Femur (tissue), 1 donor: ENCODE measurements around the gene AUTS2.
"Not testable (repeated sequence)": the region's sequence is repeated elsewhere in the genome, so short reads cannot be mapped to it uniquely, and the experiment has no call there.

Experiments
- DNase-seq: peaks from one replicate; pipeline ENCODE4 v3.0.0-alpha.2; 2017

The AUTS2 gene

DNA sequence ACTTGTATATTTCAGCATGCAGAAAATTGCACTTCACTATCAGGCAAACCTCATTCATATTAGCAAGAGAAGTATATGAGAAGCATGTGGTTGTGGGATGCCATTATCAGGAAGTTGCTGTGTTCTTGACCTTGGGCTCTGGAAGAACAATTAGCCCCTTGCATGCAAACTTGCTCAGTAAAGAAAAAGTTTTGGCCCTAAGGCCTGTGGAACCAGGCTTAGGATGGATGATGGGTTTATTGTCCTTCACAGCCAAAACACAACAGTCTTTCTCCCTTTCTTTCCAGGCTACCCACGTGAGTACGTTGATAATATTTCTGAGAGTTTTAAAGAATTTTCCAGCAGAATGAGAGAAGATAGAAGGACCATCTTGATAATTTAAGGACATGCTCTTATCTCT is 166.4 kb downstream of the AUTS2 start:
- no peak for DNase-seq

DNA sequence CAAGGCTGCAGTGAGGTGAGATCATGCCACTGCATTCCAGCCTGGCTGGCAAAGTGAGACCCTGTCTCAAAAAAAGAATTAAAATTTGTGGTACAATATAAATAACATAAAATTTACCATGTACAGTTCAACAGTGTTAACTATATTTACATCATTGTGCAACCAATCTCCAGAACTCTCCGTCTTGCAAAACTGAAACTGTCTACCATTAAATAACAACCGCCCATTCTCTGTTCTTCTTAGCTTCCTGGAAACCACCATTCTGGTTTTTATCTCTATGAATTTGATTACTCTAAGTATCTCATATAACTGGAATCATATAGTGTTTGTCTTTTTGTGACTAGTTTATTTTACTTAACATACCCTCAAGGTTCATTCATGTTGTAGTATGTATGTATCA is 167.6 kb downstream of the AUTS2 start:
- no peak for DNase-seq

DNA sequence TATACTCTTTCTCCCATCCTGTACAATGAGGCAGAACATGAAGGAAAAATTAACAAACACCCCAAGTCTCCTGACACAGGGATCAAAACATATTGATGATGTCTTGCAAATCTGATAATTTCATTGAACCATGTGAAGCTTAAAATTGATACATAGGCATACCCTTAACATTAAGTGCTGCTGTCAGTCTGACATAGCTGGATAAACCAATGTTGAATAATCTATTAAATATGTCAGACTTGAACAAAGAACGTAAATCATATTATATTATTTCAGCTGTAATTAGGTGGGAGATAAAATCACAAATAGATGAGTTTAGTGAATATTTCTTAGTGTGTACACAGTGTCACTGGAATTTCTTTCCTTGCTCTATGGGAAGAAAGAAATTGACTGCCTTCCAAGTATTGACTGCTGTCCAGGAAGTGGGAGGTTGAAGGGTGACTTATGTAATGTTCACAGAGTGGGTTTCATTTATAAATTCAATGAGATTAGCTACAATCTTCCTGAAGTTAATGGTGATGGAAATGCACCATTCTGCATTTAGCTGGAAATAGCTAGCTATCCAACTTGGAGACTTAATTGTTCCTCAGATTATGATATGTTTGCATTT is 170.8 kb downstream of the AUTS2 start:
- DNase-seq, result no peak

DNA sequence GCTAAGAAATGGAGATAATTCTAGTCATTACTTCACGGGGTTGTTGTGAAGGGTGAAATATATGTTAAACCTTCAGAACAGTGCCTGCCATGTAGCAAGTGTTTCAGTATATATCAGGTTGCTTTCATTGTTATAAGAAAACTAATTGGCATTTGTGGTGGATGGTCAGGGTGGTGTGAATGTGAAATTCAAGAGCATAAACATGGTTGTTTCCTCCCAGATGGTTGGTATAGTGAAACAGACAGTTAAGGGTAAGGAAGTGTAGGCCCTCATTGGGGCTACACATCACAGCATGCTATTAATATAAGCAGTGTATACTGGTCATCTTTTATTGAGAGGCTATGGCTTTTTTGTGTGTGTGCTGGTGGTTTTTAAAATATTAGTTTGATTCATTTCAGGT is 171.6 kb downstream of the AUTS2 start:
- DNase-seq, result no peak

DNA sequence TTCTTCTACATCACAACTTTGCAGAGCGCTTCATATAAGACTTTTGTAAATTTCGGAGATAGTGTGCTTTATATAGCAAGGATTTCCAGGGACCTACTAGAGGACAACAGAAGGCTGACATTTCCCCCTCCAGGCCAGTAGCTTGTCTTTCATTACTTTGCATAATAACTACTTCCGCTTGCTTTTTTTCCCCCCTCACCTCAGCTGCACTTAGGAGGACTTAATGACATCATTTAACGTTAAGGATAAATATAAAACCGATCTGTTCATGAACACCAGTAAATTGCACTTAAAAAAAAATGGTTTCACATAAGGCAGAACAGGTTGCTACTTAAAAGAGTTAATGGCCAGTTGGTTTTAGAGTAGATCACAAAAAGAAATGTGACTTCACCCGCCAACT is 172.3 kb downstream of the AUTS2 start:
- no peak for DNase-seq

DNA sequence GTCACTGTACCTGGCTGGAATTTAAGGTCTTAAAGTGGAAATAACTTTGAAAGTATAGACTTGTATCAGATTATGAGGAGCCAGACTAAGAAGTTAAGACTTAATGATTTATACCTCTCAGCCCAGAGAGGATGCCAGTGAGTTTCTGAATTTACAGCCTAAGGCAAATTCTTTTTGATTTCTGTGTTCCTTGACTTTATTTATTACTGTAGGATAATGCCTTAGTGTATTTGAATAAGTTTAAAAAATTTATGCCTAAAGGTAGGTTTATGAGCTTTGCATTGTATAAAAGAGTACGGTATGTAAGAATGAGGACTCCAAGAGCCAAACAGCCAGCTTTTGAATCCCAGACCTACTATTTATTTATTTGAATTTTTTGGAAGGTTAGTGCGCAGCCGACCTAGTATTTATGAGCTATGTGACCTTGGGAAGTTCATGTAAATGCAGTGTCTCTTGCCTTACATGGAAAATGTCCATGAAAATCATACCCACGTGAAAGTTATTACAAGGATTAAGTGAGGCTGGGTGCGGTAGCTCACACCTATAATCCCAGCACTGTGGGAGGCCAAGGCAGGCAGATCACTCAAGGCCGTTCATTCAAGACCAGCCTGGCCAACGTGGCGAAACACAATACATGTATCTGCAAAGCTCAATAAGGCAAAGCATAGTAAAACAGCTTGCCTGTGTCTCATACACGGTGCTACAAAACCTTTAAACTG is 174.6 kb downstream of the AUTS2 start:
- no peak for DNase-seq

DNA sequence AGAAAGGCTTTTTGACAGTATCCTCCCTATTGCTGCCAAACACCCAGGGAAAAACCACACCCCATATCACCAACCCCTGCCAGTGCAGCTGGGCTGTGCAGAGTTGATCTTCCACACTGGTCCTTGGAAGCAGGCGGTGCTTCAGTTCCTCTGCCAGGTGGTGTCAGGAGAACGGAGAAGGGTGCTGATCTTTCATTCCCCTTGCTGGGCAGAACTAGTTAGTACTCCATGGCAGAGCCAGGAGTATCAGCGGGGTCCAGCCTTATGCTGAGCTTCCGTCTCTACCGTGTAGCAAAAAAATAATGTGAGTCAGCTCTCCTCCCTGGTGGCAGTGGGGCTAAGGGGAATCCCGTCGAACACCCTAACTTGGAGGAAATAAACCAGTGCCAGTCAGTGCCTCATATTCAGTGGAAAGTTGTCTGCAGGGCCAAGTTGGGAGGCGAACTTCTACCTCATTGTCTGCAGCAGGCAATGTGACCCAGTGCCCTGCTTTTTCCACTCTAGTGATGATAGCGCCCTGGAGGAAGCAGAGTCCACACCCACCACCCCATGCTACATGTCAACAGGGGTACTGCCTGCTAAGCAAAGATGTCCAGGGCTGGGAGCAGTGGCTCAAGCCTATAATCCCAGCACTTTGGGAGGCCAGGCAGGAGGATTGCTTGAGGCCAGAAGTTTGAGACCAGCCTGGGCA is 175.4 kb downstream of the AUTS2 start:
- no peak for DNase-seq

DNA sequence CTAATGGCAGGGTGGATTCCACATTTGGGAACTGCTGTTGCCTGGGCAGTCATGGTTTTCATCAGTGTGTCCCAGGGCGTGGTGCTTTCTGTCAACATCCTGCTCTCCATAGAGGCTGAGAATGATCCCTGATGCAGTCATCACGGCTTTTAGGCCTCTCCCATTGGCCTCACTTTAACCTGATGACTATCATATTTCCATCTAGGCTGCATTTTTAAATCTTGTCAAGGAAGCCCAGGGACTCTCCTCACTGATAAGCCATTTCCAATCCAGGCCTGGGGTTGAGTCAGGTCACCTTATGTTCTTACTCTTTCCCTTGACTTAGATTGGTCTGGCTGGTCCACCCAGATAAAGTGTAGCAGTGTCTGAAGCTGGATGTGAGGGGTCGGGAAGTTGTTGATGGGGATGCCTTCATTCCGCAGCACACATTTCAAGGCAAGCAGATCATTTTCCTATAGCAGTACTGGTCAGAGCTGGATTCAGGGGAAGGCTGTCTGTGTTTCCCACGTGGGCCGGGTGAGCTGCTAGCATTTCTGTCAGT is 177.0 kb downstream of the AUTS2 start:
- peak; percentile 58 for DNase-seq

DNA sequence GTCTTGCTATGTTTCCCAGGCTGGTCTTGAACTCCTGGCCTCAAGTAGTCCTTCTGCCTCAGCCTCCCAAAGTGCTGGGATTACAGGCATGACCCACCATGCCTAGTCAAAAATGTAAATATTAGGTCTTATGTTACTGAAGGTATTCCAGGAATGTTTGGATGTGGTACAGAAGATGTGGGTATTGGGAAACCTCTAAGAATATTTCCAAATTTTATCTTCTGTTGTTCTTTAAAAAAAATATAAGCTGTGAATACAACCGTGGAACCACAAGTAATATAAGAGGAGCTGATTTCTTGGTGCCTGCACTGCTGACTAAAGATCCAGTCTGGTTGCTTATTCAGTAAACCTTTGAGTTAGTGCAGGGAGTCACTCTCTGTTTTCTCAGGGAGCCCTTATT is 178.3 kb downstream of the AUTS2 start:
- no peak for DNase-seq

DNA sequence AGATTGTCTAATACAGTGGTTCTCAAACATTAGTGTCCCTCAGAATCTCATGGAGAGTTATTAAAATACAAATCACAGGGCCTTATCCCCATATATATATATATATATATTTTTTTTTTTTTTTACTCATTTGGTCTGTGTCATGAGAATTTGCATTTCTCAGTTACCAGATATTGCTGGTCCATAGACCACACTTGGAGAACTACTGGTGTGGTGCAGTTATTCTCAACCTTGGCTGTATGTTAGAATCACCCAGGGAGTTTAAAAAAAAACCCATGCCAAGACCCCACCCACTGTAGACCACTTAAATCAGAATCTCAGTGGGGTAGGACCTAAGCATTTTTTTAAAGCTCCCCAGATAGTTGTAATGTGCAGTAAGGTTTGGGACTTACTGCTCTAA is 179.9 kb downstream of the AUTS2 start:
- no peak for DNase-seq

DNA sequence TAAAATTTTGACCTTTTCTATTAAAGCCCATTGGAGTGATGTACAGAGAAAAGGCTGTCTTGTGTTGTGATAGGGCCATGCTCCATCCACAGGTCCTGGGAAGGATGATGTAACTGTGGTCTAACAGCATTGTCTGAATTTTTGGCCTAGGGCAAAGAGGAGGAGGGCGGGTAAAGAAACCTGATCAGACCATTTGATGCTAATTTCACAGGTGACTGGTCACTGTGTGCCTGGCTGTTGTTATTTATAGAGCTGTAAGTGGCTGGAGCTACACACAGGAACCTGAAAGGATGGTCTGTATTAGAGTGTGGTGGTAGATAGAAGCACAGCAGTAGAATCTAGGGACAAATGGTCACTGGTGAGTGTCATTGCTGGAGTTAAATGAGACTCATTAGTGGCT is 182.1 kb downstream of the AUTS2 start:
- DNase-seq, result no peak

DNA sequence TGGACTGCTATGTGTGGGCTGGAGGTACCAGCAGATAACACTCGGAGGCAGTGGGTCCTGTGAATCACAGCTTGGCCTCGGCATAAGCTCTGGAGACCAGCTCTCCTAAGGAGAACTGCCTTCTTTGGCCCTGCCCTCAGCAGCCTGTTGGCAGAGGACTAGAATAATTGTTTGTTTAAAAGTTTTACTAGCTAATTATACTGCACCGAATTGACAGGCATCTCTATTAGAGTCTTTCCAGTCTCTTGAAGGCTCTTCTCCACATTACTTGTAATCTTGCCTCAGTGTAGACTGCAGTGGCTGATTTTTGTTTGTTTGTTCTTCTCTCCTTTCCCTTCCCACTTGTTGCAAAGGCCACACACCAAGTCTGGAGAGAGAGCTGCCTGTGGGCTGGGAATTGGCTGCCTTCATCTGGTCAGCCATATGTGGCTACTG is 183.2 kb downstream of the AUTS2 start:
- no peak for DNase-seq

DNA sequence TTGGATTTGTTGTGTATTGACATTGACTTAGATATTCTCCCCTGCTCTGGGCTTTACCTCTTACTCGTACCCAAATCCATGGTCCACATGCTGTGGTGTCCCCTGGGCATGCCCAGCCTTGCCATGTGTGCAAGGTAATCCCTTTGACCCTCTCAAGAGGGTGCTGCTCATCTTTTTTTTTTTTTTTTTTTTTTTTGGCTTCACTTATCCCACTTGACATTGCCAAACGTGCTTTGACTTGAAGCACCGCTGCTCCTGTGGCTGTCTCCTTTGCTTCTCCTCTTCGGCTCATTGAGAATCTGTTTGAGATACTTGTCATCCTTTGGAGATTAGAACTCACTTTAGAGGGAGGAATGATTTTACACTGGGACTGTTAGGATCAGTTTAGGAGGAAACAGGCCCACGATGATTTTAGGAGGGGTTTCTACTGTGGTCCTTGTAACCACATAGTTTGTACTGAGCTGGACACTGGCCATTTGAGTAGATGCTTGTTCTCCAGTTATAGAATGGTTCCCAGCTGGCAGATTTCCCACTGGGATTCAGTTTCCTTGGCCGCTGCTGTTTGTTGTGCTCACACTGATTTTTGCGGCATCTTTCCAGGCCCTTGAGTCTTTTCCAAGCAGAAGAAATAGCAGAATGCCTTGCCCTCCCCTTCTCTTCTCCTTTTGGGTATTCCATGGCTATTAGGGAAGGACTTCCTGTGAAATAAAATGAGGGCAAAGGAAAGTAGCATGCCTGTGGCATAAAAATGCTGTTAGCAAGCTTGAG is 184.8 kb downstream of the AUTS2 start:
- DNase-seq, result peak; percentile 87

DNA sequence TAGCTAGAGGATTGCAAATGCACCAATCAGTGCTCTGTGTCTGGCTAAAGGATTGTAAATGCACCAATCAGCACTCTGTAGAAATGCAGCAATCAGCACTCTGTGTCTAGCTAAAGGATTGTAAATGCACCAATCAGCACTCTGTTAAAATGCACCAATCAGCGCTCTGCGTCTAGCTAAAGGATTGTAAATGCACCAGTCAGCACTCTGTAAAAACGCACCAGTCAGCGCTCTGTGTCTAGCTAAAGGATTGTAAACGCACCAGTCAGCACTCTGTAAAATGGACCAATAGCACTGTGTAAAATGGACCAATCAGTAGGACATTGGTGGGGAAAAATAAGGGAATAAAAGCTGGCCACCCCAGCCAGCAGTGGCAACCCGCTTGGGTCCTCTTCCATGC is 187.9 kb downstream of the AUTS2 start:
- DNase-seq, result not testable (repeated sequence)

DNA sequence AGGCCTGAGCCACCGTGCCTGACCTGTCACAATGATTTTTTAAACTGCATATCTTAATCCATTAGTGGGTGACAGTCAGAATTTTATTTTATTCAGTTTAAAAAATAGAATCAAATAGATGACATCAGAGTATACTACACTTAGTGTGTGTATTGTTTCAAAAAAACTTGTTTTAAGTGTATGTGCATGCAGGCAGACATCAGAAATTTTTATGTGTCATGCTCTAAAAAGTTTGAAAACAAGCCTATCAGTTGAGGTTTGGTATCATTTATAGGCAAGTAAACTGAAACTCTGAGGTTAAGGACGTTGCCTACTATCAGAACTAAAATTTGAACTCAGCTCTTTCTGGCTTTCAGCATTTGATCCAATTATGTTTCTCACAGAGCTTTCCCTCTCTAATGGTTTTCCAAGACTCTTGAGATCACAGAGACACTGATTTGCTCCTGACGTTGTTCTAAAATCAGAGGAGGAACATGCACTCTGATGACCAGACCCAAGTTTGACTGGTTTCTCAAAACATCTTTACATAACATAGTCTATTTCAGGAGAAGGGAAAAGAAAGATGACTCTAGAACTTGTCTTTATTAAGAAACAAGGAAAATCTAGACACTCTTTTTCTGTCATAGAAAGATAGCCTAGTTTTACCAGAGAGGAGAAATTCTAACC is 188.6 kb downstream of the AUTS2 start:
- DNase-seq, result no peak

DNA sequence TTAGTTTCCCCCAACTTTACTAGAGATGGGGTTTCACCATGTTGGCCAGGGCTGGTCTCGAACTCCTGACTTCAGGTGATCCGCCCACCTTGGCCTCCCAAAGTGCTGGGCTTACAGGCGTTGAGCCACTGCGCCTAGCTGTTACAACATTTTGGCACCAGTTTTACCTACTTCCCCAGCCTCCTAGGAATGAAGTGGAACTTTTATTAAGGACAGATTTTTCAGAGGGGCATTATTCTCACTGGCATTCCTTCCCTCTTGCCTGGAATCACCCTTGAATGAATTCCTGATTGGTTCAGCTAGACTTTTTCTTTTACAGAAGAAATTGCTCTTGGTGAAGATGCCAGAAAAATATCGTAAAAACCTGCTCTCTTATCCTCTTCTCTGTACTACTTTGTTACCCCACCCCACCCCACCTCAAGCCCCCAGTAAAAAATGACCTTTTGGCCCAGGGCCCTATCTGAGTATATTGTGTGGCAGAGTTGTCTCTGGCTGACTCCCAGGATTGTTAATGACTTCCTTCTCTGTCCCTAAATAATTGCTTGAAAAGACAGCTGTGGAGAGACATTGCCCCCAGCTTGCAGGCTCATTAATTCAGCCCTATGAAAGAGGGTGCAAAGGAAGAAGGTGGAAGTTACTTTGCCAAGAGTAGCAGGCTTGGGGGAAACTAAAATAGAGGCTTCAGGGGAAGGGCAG is 189.6 kb downstream of the AUTS2 start:
- DNase-seq, result no peak

DNA sequence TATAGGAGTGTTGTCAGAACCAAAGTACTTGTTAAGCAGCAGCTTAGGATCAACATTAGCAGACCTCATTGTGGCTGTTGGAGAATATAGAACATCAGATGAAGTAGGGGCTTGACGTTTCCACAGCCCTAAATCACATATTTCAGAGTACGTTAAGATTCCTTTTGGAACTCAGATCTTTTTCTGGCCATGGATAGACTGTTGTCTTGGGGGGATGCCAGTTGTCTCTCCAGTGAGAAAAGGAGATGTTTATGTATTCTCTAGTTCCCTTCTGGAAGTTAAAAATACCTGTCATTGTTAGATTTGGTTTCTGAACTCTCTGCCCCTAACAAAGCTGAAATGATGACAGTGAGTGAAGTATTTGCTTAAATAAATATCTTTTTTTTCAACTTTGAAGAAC is 191.3 kb downstream of the AUTS2 start:
- no peak for DNase-seq

DNA sequence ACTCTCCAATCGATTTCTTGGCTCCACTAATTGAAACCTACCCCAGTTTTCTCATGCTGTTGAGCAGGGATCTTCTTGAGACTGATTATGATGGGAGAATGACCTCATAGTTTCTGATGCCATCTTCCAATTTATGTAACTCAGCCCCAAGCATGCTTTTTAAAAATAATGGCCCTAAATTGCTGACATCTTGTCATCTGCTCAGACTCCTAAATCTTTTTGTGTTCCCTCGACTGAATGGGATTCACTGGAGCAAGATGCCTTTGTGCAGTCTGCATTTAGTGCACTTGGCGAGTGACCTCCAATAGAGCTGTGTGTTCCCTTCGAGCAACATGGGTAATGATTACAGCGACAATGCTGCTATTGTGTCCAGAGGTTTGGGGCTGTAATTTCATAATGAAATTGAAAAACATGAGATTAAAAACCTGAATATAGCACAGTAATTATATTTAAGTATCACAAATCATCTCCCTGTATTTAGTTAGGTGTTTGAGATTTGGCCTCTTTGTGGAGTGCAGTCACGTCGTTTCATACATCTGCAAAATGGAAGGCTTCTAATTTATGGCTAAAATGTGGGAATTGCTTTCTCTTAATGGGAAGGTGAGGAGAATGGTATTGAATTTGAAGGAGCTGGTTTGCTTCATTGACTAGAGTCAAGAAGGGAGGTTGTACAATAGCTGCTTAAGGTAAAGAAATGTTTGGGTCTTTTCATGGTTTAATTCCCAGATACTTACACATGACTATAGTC is 192.9 kb downstream of the AUTS2 start:
- DNase-seq, result no peak

DNA sequence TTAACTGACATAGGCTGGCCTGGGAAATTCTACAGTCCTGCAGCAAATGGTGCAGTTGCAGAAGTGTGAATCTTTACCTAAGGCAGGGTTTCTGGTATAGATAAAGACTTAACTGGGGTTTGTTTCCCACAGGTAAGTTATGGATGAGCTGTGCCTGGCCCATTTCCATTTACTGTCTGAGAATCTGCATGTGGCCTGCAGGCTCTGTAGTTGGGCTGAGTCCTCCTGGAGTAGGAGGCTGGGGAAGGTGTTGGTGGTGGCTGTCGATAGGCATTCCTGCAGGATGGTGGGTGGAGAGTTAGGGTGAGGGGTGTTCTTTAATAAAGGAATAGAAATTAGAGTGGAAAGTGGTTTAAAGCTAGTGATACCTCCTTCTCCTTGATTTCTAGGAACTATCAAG is 193.5 kb downstream of the AUTS2 start:
- no peak for DNase-seq

DNA sequence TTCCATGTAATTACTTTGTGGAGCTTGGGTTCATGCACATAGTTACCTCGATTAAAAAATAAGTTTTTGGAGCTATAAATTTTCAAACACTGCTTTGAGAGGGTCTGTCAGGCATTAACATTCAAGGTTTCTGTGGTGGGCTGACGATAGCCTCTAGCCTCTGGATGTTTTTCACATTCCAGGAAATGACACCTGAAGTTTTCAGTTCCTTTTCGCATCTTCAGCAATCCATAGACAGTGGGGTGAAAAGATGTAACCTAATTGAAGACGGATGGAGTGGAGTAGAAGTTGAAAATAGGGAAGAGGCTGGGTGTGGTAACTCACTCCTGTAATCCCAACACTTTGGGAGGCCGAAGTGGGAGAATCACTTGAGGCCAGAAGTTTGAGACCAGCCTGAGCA is 197.7 kb downstream of the AUTS2 start:
- no peak for DNase-seq

DNA sequence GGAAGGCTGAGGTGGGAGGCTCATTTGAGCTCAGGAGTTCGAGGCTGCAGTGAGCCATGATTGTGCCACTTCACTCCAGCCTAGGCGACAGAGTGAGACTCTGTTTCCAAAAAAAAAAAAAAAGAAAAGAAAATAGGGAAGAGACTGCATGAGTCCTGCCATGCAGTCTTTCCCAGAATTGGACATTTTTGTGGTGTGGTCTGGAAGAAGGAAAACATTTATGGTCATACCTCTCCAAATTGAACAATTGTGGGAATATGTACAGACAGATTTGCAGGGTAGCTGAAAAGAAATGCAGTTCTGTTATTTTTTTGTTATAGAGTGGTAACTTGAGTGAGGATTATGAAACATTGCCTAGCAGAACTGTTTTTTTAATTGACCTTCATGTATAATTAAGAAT is 198.1 kb downstream of the AUTS2 start:
- no peak for DNase-seq
